Large intestine (tissue), 3 donors: ENCODE data around the gene MCCC2. TPM values are rescaled to one million over a fixed set of nuclear protein-coding genes. Genes with fewer than 3 reads are reported as not detected.
"Not testable (repeated sequence)": the region's sequence is repeated elsewhere in the genome, so short reads cannot be mapped to it uniquely, and the experiment has no call there.

Experiments used
- DNase-seq, 2 donors: peaks; one replicate each; pipeline versions ENCODE4 v3.0.0 to v3.0.0-alpha.2; 2013
- H3K27ac ChIP-seq: one replicate; pipeline ENCODE4 v1.5.1; 2013; ENCODE audit warnings: low read length
- H3K27me3 ChIP-seq: 2 replicates; pipeline ENCODE4 v1.6.1; 2013; ENCODE audit warnings: low read length; ENCODE audit not compliant: control insufficient read depth, insufficient read depth
- H3K36me3 ChIP-seq: 2 replicates; pipeline ENCODE4 v1.6.1; 2013; ENCODE audit warnings: low read length; ENCODE audit not compliant: control insufficient read depth, insufficient read depth
- H3K4me1 ChIP-seq: one replicate; pipeline ENCODE4 v1.6.1; 2013; ENCODE audit warnings: low read length; ENCODE audit not compliant: control insufficient read depth, insufficient read depth
- H3K4me3 ChIP-seq: one replicate; pipeline ENCODE4 v1.5.1; 2013; ENCODE audit warnings: low read length
- H3K9me3 ChIP-seq: one replicate; pipeline ENCODE4 v1.6.1; 2013; ENCODE audit warnings: mild to moderate bottlenecking, low read depth, low read length, moderate library complexity; ENCODE audit not compliant: control insufficient read depth
- WGBS: methylation state at CpG from one replicate; pipeline ENCODE4 v1.1.5; 2013; ENCODE audit warnings: low lambda C conversion rate; ENCODE audit not compliant: insufficient coverage; 5-methylcytosine and 5-hydroxymethylcytosine counted together
- polyA plus RNA-seq: library from polyadenylated mRNA; unstranded; fragments of 120-200 nt; gene quantifications from one replicate; pipeline ENCODE4 v1.2.1, GENCODE V29; 2013

MCCC2 gene
- polyA plus RNA-seq, 1 donor, result 43.0 TPM

DNA sequence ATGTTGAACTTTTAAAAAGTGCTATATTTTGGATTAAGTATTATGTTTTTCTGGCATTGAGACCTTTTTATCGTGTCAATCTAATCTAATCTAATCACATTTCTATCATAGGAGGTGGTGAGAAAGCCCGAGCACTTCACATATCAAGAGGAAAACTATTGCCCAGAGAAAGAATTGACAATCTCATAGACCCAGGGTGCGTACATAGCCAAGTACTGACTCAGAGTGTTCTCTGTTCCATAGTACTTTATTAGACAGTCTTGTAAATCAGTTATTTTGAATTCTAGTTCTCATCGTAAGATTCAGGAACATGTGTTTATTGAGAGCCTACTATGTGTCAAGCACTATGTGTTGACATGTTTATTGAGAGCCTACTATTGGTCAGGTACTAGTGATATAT lies 9.0 kb downstream of the MCCC2 start:
- DNase-seq, result no peak
- 83% methylated on average over 1 of the region's 4 CpGs for WGBS
- H3K4me1 ChIP-seq, result no peaks in the 10 kb centered on the region
- H3K4me3 ChIP-seq, result no peak overlapping the region
- no peak overlapping the region for H3K27ac ChIP-seq
- H3K36me3 ChIP-seq, result peaks cover 43% of the 10 kb centered on the region
- H3K9me3 ChIP-seq, result no peaks in the 10 kb centered on the region
- no peaks in the 10 kb centered on the region for H3K27me3 ChIP-seq

DNA sequence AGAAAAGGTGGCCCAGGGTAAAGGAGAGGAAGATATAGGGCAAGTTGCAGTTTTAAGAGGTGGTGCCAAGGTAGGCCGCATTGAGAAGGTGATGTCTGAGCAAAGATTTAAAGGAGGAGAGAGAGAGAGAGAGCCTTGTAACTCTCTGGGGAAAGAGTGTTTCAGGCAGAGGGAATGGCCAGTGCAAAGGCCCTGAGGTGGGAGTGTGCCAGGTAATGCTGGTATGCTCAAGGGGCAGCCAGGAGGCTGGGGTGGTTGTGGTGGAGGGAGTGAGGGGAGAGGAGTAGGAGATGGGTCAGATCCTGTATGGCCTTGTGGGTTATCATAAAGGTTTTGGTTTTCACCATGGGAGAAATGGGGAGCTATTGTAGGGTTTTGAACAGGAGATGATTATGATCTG lies 9.9 kb downstream of the MCCC2 start:
- no peaks in the 10 kb centered on the region for H3K9me3 ChIP-seq
- H3K36me3 ChIP-seq, result peaks cover 49% of the 10 kb centered on the region
- H3K4me1 ChIP-seq, result no peaks in the 10 kb centered on the region
- no CpG with 5 or more reads among the region's 1 CpG for WGBS
- H3K27me3 ChIP-seq, result no peaks in the 10 kb centered on the region
- no peak for DNase-seq
- no peak overlapping the region for H3K27ac ChIP-seq
- H3K4me3 ChIP-seq, result no peak overlapping the region

DNA sequence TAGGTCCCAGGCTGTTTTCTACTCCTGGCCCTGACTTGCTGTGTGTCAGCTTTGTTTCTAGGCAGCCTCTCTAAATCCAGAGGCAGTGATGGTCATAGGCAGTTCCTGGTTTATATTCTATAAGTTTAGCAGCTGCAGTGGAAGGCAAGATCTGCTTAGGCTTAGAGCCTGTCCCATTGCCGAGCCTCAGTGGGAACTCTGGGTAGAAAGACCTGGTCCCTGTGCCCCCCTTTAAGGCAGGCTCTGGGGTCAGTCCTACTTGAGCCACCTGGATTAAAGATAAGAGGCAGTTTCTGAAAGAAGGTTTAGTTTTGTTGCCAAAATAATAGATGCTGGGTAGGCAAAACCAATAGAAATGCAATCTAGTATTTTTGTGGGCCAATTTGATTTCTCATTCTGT lies 13.6 kb downstream of the MCCC2 start:
- Histone ChIP-seq H3K36me3 (peaks cover 56% of the 10 kb centered on the region), H3K4me3 (no peak overlapping the region), H3K27ac (no peak overlapping the region), H3K9me3 (no peaks in the 10 kb centered on the region), H3K4me1 (no peaks in the 10 kb centered on the region), H3K27me3 (no peaks in the 10 kb centered on the region)
- no peak for DNase-seq
- no CpG with 5 or more reads among the region's 1 CpG for WGBS

DNA sequence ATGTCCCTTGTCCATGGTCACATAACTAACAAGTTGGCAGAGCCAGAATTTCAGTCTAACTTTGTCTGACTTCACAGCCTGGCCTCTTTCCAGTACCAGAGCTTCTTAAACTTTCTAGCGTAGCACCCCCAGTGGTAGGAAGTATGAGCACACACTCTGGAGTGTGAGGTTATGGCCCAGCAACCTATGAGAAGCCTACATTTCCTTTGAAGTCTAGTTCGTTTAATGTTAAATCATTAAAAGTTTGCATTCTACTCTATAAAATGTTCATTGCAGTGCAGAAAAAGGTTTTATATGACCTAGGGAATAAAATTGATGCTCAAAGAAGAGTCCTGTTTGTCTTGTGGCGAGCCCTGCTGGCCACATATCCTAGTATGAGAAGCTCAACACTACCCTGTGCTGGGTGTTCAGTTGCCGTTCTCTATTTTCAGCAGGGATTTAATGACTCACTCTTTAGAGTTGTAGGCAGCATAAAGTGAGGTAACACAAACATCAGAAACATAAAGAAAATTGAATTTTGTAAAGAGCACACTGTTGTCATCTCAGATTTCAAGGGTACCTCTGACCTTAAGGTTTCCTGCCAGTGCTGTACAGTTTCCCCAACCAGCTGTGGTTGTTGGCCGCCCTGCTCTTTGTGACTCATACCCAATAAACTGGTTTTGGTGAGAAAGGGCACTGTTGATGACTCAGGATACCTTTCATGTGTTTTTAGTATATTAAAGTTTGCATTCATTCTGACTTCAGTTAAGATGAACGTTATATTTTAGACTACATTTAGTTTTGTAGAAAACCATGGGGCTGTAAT lies 14.3 kb downstream of the MCCC2 start:
- DNase-seq, result peak; percentile 31
- Histone ChIP-seq H3K36me3 (peaks cover 53% of the 10 kb centered on the region), H3K4me1 (no peaks in the 10 kb centered on the region), H3K4me3 (no peak overlapping the region), H3K9me3 (no peaks in the 10 kb centered on the region), H3K27me3 (no peaks in the 10 kb centered on the region), H3K27ac (no peak overlapping the region)
- no CpG with 5 or more reads among the region's 6 CpGs for WGBS

DNA sequence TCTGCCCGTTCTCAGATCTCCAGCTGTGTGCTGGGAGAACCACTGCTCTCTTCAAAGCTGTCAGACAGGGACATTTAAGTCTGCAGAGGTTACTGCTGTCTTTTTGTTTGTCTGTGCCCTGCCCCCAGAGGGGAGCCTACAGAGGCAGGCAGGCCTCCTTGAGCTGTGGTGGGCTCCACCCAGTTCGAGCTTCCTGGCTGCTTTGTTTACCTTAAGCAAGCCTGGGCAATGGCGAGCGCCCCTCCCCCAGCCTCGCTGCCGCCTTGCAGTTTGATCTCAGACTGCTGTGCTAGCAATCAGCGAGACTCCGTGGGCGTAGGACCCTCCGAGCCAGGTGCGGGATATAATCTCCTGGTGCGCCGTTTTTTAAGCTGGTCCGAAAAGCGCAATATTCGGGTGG lies 22.8 kb downstream of the MCCC2 start:
- H3K9me3 ChIP-seq, H3K4me3 ChIP-seq, H3K4me1 ChIP-seq, H3K36me3 ChIP-seq, DNase-seq, H3K27me3 ChIP-seq, H3K27ac ChIP-seq: not testable (repeated sequence)
- no CpG with 5 or more reads among the region's 16 CpGs for WGBS

DNA sequence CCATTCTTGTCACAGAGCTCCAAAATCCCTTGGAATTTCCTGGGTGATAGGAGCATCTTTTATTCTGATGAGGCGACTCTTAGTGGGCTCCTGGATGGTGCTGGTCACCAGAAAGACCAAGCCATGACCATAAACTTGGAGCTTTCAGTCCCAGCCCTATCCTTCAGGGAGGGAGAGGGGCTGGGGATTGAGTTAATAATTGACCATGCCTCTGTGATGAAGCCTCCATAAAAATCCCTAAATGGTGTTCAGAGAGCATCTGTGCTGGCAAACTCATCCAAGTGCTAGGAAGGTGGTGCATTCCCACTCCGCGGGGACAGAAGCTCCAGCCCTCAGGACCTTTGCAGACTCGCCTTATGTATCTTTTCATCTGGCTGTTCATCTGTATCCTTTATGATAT lies 28.7 kb downstream of the MCCC2 start:
- H3K36me3 ChIP-seq, result peaks cover 38% of the 10 kb centered on the region
- WGBS, result no CpG with 5 or more reads among the region's 4 CpGs
- no peaks in the 10 kb centered on the region for H3K27me3 ChIP-seq
- H3K4me3 ChIP-seq, result no peak overlapping the region
- no peak overlapping the region for H3K27ac ChIP-seq
- DNase-seq, result no peak
- H3K9me3 ChIP-seq, result no peaks in the 10 kb centered on the region
- H3K4me1 ChIP-seq, result no peaks in the 10 kb centered on the region

DNA sequence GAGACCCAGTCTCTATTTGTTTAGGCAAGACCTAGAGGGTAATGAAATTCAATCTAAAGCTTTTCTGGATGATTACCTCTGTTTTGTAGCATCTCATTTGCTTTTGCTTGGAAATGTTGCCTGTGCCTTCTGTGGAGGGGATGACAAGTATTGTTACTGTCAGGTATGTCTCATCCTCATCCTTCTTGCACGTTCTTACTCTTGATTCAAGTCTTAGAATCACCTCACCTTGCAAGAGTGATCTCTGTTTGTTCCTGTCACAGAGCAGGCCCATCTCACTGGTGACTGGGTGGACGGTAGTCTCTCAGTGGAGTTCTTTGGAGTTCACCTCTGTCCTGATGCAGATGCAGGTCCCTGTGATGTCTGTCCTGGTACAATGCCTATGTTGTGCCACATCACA lies 33.5 kb downstream of the MCCC2 start:
- Histone ChIP-seq H3K4me3 (no peak overlapping the region), H3K4me1 (no peaks in the 10 kb centered on the region), H3K9me3 (no peaks in the 10 kb centered on the region), H3K27me3 (no peaks in the 10 kb centered on the region), H3K27ac (no peak overlapping the region), H3K36me3 (peaks cover 40% of the 10 kb centered on the region)
- no peak for DNase-seq
- WGBS, result no CpG with 5 or more reads among the region's 2 CpGs

DNA sequence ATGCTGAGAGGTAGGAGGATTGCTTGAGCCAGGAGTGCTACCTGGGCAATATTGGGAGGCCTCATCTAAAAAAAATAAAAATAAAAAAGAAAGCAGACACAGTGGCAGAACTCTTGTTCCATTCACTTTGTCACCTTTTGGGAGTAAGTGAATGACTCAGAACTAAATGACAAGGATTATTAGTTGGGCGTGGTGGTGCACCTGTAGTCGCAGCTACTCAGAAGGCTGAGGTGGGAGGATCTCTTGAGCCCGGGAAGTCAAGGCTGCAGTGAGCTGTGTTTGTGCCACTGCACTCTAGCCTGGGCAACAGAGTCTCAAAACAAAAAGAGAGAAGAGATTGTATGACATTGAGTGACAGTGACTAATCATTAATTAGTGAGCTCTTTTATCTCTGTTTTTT lies 34.1 kb downstream of the MCCC2 start:
- Histone ChIP-seq H3K36me3 (peaks cover 35% of the 10 kb centered on the region), H3K27me3 (no peaks in the 10 kb centered on the region), H3K27ac (no peak overlapping the region), H3K4me3 (no peak overlapping the region), H3K9me3 (no peaks in the 10 kb centered on the region), H3K4me1 (no peaks in the 10 kb centered on the region)
- no peak for DNase-seq
- no CpG with 5 or more reads among the region's 3 CpGs for WGBS

DNA sequence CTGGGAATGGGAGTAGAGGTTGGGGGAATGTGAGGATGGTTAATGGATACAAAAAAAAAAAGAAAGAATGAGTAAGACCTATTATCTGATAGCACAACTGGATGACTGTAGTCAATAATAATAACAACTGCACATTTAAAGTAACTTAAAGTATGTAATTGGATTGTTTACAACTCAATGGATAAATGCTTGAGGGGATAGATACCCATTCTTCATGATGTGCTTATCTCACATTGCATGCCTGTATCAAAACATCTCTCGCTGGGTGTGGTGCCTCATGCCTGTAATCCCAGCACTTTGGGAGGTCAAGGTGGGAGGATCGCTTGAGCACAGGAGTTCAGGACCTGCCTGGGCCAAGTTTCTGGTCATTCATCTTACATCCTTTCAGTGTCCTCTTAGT lies 34.6 kb downstream of the MCCC2 start:
- Histone ChIP-seq H3K9me3 (no peaks in the 10 kb centered on the region), H3K4me3 (no peak overlapping the region), H3K36me3 (peaks cover 32% of the 10 kb centered on the region), H3K27me3 (no peaks in the 10 kb centered on the region), H3K4me1 (no peaks in the 10 kb centered on the region), H3K27ac (no peak overlapping the region)
- no CpG with 5 or more reads among the region's 2 CpGs for WGBS
- DNase-seq, result no peak

DNA sequence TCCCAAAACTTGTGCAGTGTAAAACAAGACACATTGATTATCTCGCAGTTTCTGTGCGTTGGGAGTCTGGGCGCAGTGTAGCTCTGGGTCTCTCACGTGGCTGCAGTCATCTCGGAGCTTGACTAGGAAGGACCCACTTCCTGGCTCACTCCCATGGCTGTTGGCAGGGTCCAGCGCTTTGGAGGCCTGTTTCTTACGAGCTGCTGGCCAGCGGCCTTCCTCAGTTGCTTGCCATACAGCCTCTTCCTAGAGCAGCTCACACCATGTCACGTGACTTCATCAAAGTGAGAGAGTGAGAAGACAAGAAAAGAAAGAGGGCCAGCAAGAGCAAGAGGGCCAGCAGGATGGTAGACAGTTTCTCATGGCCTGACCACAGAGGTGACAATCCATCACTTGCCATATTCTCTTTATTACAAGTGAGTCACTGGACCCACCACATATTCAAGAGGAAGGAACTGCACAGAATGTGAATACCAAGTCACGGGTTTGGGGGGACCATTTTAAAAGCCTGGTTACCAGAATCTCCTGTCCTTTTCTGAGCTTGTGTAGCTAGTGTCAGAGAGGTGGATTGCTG lies 36.2 kb downstream of the MCCC2 start:
- Histone ChIP-seq H3K9me3 (no peaks in the 10 kb centered on the region), H3K36me3 (peaks cover 22% of the 10 kb centered on the region), H3K4me3 (no peak overlapping the region), H3K27me3 (no peaks in the 10 kb centered on the region), H3K4me1 (no peaks in the 10 kb centered on the region), H3K27ac (no peak overlapping the region)
- WGBS, result 100% methylated on average over 1 of the region's 10 CpGs
- no peak for DNase-seq

DNA sequence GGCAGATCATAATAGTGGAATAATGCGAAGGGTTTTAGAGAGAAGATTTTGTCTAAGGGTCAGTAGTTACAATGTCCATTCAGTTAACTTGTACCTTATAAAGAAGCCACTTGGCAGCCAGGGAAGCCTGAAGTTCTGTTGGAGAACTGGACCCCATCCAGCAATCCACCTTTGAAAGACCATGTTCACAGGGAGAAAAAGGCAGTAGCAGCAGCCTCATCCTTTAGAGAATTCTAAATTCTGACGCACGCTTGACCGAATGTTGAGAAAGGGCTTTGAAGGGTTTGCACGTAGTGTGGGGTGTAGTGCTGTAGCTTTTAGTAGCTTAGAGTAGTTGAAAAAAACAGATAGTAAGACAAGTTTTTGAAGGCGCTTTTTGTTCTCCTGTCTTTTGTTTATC lies 42.8 kb downstream of the MCCC2 start:
- DNase-seq, result no peak
- Histone ChIP-seq H3K4me1 (no peaks in the 10 kb centered on the region), H3K9me3 (no peaks in the 10 kb centered on the region), H3K36me3 (peaks cover 25% of the 10 kb centered on the region), H3K27ac (no peak overlapping the region), H3K27me3 (no peaks in the 10 kb centered on the region), H3K4me3 (no peak overlapping the region)
- WGBS, result 90% methylated on average over 1 of the region's 6 CpGs
